HG03378 (cell line): ENCODE data around the gene SLC10A7.

ENCODE experiments used
- ATAC-seq: cut with Tn5 transposase; IDR thresholded peaks from one replicate; pipeline ENCODE4 v1.9.1; 2021; ENCODE audit warnings: mild to moderate bottlenecking, moderate library complexity; ENCODE audit not compliant: unreplicated experiment

SLC10A7 gene

DNA sequence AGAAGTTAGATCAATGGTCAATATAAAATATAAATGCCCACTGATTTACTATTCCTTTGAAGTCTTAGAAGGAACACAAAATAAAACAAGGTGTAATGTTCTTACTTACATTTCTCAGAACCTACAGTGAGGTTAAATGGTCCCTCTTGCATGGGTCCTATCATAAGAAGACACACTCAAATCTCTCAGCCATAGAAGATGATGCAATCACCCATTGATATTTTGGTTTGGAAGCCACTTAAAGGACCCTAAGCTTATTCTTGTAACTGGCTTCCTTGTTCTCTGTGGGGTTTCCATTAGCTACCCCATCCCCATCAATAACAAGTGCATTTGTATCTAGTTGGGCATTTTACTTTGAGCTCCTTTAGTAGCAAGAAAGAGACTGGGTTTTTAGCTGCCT is 292.3 kb downstream of the SLC10A7 start:
- ATAC-seq: no peak

DNA sequence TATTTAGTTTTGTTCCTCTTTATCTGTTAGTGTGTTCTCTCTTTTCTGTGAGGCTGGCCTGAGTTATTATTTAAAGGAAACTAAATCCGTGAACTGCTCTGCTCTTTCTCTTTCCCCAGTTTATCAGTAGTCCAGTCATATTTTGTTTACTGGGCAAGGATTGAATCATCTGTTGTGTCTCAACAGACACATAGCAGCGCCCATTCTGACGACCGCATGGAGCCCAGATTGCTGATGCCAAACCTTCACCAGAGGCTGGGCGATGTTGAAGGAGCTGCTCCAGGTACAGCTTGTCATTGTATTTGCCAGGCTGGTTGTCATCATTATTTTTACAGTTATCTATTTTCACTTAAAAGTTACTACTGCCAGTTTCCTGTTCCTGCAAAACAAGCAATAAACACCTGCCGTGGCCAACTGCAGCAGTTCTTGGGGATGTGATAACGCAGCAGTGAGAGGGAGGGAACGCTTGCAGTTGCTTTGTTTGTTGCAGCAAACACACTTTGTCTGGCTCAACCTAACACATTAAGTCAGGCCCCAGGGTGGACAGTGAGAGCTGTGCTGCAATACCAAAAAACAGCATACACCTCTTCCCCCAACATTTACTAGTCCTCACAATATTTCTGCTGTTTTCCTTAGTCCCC is 297.3 kb downstream of the SLC10A7 start:
- no peak for ATAC-seq

DNA sequence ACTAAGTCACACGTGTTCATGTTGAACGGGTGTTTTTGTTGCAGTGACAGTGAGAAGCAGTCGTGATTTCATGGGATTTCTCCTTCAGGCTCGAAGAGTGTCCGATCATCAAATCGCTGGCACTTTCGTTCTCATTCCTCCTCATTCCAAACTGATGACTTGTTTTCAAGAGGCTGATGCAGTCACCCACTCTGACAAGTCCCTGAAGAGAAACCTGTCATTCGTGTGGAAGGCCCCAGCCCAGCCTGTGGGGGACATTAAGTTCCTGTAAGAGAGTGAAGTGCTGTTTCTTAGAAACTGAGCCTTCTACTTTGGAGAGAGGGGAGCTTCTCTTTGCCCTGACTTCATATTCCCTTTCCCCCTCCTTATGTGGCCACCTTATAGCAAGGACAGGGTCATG is 299.4 kb downstream of the SLC10A7 start:
- no peak for ATAC-seq

DNA sequence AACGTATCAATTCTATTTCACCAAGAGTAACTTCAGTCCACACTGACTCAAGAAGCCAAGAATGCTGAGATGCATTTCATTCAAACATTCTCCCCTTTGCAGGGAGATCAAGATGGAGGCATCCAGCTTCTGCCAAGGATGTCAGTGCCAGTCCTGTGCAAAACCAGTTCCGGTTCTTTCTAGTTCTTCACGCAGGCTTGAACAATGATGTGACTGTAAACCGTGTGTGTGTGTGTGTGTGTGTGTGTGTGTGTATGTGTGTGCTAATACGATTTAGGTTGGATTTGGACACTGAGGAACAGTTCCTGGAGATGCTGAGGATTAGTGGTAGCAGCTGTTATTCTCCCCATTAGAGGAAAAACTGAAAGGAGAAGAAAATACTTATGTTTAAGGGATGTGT is 307.5 kb downstream of the SLC10A7 start, which contains the start of gene REELD1:
REELD1 (plus strand) TSS at position 301 of the 400 bp plus-strand sequence. CDS start 2,415 bp downstream, outside the sequence.
- no peak for ATAC-seq

GRCh38 chr4:146212781-146213180 is 309.0 kb downstream of the SLC10A7 start:
- ATAC-seq: no peak

DNA sequence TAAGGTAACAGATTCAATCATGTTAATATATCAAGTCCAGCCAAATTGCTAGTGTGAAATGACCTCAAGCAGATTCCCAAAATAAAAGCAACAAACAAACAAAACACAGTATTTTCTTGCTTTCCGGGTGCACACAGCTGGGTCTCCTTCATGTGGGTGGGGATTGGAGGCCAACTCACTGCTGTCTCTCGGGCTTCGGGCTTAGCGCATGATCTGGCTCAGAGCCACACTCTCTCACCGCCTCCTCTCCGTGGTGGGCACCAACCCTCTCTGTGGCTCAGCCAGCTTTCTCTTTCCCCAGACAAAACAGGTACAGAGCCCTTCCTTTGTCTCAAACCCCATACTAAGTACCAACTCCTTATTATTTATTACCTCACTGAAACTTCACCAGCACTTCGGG is 310.3 kb downstream of the SLC10A7 start:
- no peak for ATAC-seq

DNA sequence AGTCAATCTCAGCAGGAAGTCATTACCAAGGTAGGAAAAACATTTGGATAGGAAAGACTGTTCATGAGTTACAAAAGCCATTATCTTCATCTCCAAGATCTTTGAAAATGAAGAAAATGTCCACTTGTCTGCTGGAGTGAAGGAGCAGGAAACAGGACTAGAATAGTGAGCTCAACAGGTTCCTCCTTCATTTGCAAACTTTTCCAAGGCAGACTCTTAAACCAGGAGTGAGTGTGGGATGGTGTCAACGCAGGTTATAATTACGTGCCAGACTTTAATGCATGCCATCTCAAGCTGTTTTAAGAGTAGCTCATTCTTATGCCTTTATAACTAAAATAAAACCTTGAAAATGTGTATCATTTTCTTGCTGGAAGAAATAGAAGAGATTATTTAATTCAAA is 310.9 kb downstream of the SLC10A7 start:
- ATAC-seq: no peak

GRCh38 chr4:146207410-146207809 is 314.3 kb downstream of the SLC10A7 start:
- no peak for ATAC-seq
